AG20443 (cell line): Measurements from ENCODE around the gene BDH1.
A peak's percentile ranks its signal among the peaks of the same experiment; 100 is the strongest.

ENCODE experiments used
- DNase-seq: peaks from one replicate; pipeline ENCODE4 v3.0.0; 2012; ENCODE audit warnings: low spot score, mixed read lengths

The BDH1 gene

GRCh38 chr3:197547306-197548011, 8.3 kb downstream of the BDH1 start:
- no peak for DNase-seq

DNA sequence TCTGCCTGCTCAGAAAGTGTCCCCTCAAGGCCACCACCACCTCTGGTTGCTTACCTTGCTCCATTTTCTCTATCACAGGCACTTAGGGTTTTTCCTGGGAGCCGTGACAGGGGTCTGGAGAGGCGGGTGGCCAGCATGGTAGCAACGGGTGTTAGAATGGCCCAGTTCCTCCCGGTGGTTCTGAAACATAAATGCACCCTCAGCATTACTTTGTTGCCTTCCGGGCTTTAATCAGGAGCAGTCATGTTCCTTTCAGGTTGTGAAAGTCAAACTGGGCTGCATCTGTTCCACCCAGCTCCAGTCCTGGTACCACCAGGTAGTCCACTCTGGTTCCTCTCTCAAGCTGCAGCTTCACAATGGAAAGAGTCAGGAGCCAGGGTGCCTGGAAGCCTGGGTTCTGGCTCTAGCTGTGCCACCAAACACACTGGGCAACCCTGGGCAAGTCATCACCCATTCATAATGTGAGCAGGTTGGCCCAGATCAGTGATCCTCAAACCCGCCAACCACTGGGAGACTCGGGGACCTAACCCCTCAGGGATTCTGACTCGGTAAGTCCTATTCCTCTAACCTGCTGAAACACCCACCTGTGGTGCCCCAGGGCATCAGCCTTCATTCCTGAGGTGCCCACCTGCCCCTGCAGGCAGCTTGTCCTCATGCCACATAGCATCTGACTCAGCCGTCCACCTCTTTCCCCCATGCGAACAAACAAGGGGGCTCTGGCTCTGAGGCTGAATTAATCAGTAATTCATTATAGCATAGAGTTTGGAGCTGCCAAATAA, 9.3 kb downstream of the BDH1 start:
- no peak for DNase-seq

GRCh38 chr3:197545571-197545970, 10.2 kb downstream of the BDH1 start:
- DNase-seq = no peak

- DNase-seq = no peak
Measured at GRCh38 chr3:197545101-197545500, 10.7 kb downstream of the BDH1 start.

GRCh38 chr3:197542741-197543454, 12.9 kb downstream of the BDH1 start:
- no peak for DNase-seq

DNA sequence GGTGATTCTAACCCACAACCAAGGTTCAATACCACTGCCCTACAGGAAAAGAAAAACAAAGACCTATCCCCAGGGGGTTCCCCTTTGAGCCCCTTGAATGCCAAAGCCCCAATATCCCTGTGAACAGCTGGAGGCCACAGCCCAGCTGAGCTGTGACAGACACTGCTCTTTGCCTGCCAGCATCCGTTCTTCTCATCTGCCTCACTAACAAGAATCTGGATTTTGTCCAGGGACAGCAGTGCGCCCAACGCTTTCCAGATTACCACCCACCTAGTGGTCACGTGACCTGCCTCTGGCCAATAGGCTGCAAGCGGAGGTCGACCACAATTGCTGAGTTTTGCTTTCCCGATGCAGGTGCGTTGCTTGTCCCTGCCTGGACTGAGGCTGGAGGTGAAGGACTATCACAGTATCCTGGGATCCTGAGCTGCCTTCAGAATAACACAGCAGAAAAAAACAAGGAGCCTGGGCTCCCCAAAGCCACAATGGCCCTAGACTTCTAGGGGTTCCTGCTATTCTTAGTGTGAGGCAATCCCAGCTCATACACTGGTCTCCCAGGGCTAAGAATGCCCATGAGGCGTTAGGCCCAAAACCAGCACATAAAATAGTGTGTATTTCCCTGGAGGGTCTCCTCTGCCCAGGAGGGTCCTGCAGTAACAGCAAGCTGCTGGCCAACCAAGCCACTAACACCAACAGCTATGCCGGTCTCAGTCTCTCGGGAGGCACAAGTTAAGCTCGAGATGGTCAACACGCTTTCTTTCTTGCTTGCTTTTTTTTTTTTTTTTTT, 13.8 kb downstream of the BDH1 start:
- peak; percentile 81 for DNase-seq

DNA sequence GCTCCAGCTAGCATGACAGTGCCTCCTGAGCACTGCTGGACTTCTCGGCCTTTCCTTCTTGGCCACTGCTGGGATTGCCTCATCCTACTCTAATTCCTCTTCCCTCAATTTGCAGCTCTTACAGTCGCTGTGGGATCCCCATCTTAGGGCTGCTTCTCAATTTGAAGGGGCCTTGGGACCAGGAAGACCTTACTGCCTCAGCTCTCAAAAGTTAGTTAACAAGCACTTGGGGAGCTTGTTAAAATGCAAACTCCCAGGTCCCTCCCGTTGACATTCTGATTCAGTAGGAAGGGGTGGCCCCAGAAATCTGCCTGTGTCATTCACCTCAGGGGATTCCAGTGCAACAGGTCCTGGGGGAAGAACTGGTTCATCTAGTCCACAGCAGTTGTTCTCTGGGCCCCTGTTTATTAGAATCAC, 14.8 kb downstream of the BDH1 start:
- no peak for DNase-seq

DNA sequence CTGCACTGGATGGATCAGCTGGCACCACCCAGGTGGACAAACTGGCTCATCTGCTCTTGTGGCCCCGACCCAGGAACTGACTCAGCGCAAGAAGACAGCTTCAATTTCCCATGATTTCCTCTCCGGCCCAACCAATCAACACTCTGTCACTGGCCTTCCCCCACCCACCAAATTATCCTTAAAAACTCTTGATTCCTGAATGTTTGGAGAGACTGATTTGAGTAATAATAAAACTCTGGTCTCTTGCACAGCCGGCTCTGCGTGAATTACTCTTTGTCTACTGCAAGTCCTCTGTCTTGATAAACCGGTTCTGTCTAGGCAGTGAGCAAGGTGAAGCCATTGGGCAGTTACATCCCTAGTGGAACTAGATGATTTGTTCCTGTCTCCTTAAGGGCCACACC, 16.1 kb downstream of the BDH1 start:
- no peak for DNase-seq

GRCh38 chr3:197533927-197534725, 21.6 kb downstream of the BDH1 start:
- DNase-seq = no peak

DNA sequence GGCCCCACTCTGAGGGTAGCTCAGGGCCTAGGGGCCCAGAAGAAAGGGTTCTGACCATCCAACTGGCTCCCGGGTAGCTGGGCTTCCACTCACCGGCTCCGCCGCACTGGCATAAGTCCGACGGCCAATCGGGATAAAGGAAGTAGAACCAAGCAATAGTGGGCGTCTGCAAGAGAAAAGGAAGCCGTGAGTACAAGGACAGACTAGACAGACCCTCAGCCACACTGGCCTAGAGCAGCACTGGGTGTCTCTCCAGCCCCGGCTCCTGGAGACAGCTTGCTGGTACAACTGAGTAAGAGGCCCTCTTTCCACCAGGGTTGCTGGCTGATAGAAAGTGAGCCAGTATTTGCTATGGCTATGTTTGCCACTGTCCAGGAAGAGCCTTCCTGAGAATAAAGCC, 22.4 kb downstream of the BDH1 start:
- no peak for DNase-seq

DNA sequence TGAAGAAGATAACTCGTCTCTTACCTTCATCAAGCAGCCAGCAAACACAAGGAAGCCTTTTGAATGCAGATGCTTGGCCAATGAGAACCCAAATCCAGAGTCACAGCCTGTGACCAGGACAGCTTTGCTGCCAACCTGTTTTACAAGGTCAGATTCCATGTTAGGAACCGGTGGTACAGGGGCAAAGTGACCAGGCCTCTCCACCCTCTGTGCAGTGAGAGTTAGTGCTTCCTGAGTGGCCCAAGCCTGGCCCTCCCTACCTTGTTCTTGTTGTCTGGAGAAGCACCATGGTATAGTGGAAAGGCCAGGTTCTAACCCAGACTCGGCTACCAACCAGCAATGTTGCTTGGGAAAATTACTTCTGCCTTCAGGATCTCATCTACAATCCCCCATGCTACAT, 23.4 kb downstream of the BDH1 start:
- DNase-seq = no peak

GRCh38 chr3:197528190-197528589, 27.6 kb downstream of the BDH1 start:
- no peak for DNase-seq

DNA sequence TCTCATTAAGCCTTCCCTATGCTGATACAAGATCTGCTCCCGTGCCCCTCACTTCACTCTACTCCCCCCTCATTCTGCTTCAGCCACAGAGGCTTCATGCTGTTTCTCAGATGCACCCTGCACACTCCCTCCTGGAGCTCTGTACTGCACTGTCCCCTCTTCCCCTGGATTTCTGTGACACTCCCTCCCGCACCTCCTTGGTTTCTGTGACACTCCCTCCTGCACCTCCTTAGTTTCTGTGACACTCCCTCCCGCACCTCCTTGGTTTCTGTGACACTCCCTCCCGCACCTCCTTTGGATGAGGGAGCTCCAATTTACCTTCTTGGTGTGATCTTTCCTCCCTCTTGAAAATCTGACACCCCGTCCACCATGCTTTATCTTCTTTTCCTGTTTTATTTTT, 28.2 kb downstream of the BDH1 start:
- no peak for DNase-seq

DNA sequence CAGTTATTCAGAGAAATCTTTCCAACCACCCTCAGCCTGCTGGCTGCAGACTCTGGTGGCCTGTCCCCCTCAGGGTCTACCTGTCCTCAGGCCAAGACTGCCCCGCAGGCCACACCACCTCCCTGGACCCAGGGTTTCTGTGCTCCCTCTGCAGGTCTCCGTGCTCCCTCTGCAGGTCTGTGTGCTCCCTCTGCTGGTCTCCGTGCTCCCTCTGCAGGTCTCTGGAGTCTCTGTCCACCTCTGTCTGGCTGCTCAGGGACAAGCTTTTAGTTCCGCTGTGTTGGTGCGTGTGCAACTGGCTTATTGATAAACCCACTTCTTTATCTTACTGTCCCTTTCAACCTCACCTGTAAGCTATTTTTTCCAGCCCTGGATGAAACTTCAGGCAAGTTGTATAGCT, 30.1 kb downstream of the BDH1 start:
- DNase-seq = peak; percentile 35

- DNase-seq = no peak
Measured at GRCh38 chr3:197524128-197524527, 31.6 kb downstream of the BDH1 start.

GRCh38 chr3:197523526-197523925, 32.2 kb downstream of the BDH1 start:
- DNase-seq = no peak

- DNase-seq = peak; percentile 84
Measured at GRCh38 chr3:197522881-197523441, 32.8 kb downstream of the BDH1 start.

- no peak for DNase-seq
Measured at GRCh38 chr3:197522183-197522715, 33.5 kb downstream of the BDH1 start.

GRCh38 chr3:197521277-197522182, 34.2 kb downstream of the BDH1 start:
- no peak for DNase-seq
